CD4-positive, alpha-beta T cell (primary cell): Measurements from ENCODE around the gene ABI3. TPM values are rescaled to one million over a fixed set of nuclear protein-coding genes. Genes with fewer than 3 reads are reported as not detected.
A peak's percentile ranks its signal among the peaks of the same experiment; 100 is the strongest.

ENCODE experiments used
- ATAC-seq: fragments of 200-7000 bp; cut with Tn5 transposase; one replicate; pipeline ENCODE4 v1.10.0; 2022; ENCODE audit warnings: mild to moderate bottlenecking; ENCODE audit not compliant: poor library complexity
- CTCF ChIA-PET: fragments of 350-600 bp; sonication (Branson Sonifier 250); formaldehyde crosslinking; loops from one replicate; lab custom pipeline; 2021; ENCODE audit warnings: antibody characterized with exemption, inconsistent platforms; lab: Charles Lee
- POLR2A ChIA-PET: fragments of 350-600 bp; sonication (Branson Sonifier 250); formaldehyde crosslinking; loops from one replicate; lab custom pipeline; 2021; ENCODE audit warnings: antibody characterized with exemption, inconsistent platforms; lab: Charles Lee
- DNase-seq, 14 experiments: peaks; one replicate each; pipeline ENCODE4 v3.0.0-alpha.2; 2013 to 2020; ENCODE audit warnings: mixed read lengths in 2 of 14
- H3K27ac ChIP-seq, 2 donors: one replicate each; pipeline versions ENCODE4 v1.5.1 to v1.7.0; 2013; ENCODE audit warnings: low read length in 2 of 2, low read depth in 1 of 2, mild to moderate bottlenecking in 1 of 2
- H3K27me3 ChIP-seq, 2 experiments: 1 replicate in 1 of 2; 2 replicates in 1 of 2; pipeline versions ENCODE4 v1.6.1 to v1.7.0; 2013; ENCODE audit warnings: low read length in 2 of 2, control low read depth in 1 of 2, mild to moderate bottlenecking in 1 of 2, moderate library complexity in 1 of 2; ENCODE audit not compliant: insufficient read depth in 2 of 2, control insufficient read depth in 1 of 2
- H3K36me3 ChIP-seq: one replicate; pipeline ENCODE4 v1.6.1; 2013; ENCODE audit warnings: low read length, control low read depth; ENCODE audit not compliant: insufficient read depth
- H3K4me1 ChIP-seq: one replicate; pipeline ENCODE4 v1.6.1; 2013; ENCODE audit warnings: low read length, control low read depth; ENCODE audit not compliant: insufficient read depth
- H3K4me3 ChIP-seq: one replicate; pipeline ENCODE4 v1.5.1; 2013; ENCODE audit warnings: mild to moderate bottlenecking, low read length, moderate library complexity
- H3K9me3 ChIP-seq, 2 experiments: 1 replicate in 1 of 2; 2 replicates in 1 of 2; pipeline versions ENCODE4 v1.6.1 to v1.7.0; 2013; ENCODE audit warnings: low read length in 2 of 2, mild to moderate bottlenecking in 2 of 2, control low read depth in 1 of 2, moderate library complexity in 1 of 2; ENCODE audit not compliant: control insufficient read depth in 1 of 2, insufficient read depth in 1 of 2
- H3K27ac Mint-ChIP-seq: one replicate; pipeline ENCODE4 v1.8.0; 2020; ENCODE audit warnings: mixed read lengths
- H3K27me3 Mint-ChIP-seq: one replicate; pipeline ENCODE4 v1.8.0; 2021; ENCODE audit warnings: mixed read lengths
- H3K36me3 Mint-ChIP-seq: one replicate; pipeline ENCODE4 v1.8.0; 2021; ENCODE audit warnings: low read depth, mixed read lengths
- H3K4me1 Mint-ChIP-seq: one replicate; pipeline ENCODE4 v1.8.0; 2021; ENCODE audit warnings: low read depth, mixed read lengths
- H3K4me3 Mint-ChIP-seq: one replicate; pipeline ENCODE4 v1.8.0; 2020; ENCODE audit warnings: mild to moderate bottlenecking, mixed read lengths
- H3K9me3 Mint-ChIP-seq: one replicate; pipeline ENCODE4 v1.8.0; 2020; ENCODE audit warnings: mixed read lengths
- CTCF ChIP-seq: fragments of 200-600 bp; IDR thresholded peaks from one replicate; pipeline ENCODE4 v1.8.0; 2022; ENCODE audit warnings: antibody characterized with exemption, mild to moderate bottlenecking
- intact Hi-C, 2 experiments: fragments of 100-400 bp; cut with DNase I in 1 of 2; cut with micrococcal nuclease in 1 of 2; formaldehyde crosslinking; loops; one replicate each; pipeline versions ENCODE4 v1.15.1 to v1.9.0; 2023 to 2025; cut with DNase I, micrococcal nuclease
- total RNA-seq, 174 experiments: library from RNA in 2 of 174; stranded (reverse) in 2 of 174; gene quantifications; one replicate each; pipeline ENCODE4 v1.2.3 and lab custom pipeline; 2021 to 2026

Gene ABI3
- total RNA-seq, 2 experiments from 2014 or later, result 5.6 to 5.8 TPM

- POLR2A ChIA-PET, result interaction anchor here (1.7 to 4.2 kb wide), 6 partner anchors 9 to 246 kb away, joined by 6 to 64 read pairs (median 26); partner anchors contain the start of genes ABI3, GNGT2 and SNF8
Observed at GRCh38 chr17:49190932-49191331, 19.6 kb upstream of the ABI3 start.

GRCh38 chr17:49191409-49191916 lies 19.0 kb upstream of the ABI3 start:
- Mint-ChIP-seq H3K27me3 (peaks cover 10% of the 10 kb centered on the region), H3K4me1 (peaks cover 33% of the 10 kb centered on the region), H3K36me3 (peaks cover 16% of the 10 kb centered on the region), H3K4me3 (peak overlapping the region; percentile 93), H3K27ac (peak overlapping the region; percentile 98), H3K9me3 (no peaks in the 10 kb centered on the region)
- ChIA-PET CTCF (interaction anchor here (0.6 to 4.9 kb wide), 11 partner anchors 11 to 1206 kb away, joined by 3 to 46 read pairs (median 6); partner anchors contain the start of gene LRRC59), POLR2A (interaction anchor here (0.8 to 4.2 kb wide), 14 partner anchors 9 to 299 kb away, joined by 3 to 64 read pairs (median 9); partner anchors contain the start of genes ABI3, ATP5MC1, GNGT2 and PHOSPHO1)
- H3K27ac ChIP-seq, result peak overlapping the region; percentile 92 to 97
- DNase-seq, result peak in 1 of 14 experiments; percentile 77
- H3K9me3 ChIP-seq, result no peaks in the 10 kb centered on the region
- TF ChIP-seq CTCF, result no peak
- H3K4me1 ChIP-seq, result peaks cover 25% of the 10 kb centered on the region
- peak overlapping the region; percentile 81 for H3K4me3 ChIP-seq
- intact Hi-C loops, result loop anchor here (5.0 to 10.0 kb wide), 3 partner anchors 213 to 299 kb away; partner anchors contain the start of gene ATP5MC1 (in 1 of the 2)
- no peak for ATAC-seq
- no peaks in the 10 kb centered on the region for H3K36me3 ChIP-seq
- no peaks in the 10 kb centered on the region for H3K27me3 ChIP-seq

More at GRCh38 chr17:49190932-49191331, 19.6 kb upstream of the ABI3 start:
- TF ChIP-seq CTCF, result no peak
- peaks cover 16% of the 10 kb centered on the region for H3K36me3 Mint-ChIP-seq
- H3K4me1 Mint-ChIP-seq, result peaks cover 33% of the 10 kb centered on the region
- Histone ChIP-seq H3K36me3 (no peaks in the 10 kb centered on the region), H3K27ac (no peak overlapping the region), H3K27me3 (no peaks in the 10 kb centered on the region), H3K4me1 (peaks cover 25% of the 10 kb centered on the region), H3K4me3 (no peak overlapping the region), H3K9me3 (no peaks in the 10 kb centered on the region)
- H3K27me3 Mint-ChIP-seq, result peaks cover 10% of the 10 kb centered on the region
- CTCF ChIA-PET, result interaction anchor here (1.1 to 4.9 kb wide), 4 partner anchors 10 to 37 kb away, joined by 3 to 46 read pairs (median 4); no protein-coding TSS in a partner anchor
- H3K4me3 Mint-ChIP-seq, result peak overlapping the region; percentile 76
- H3K9me3 Mint-ChIP-seq, result no peaks in the 10 kb centered on the region
- no peak for ATAC-seq
- intact Hi-C loops, result loop anchor here (5.0 to 10.0 kb wide), 3 partner anchors 214 to 299 kb away; partner anchors contain the start of gene ATP5MC1 (in 1 of the 2)
- DNase-seq, result peak in 1 of 14 experiments; percentile 21
- H3K27ac Mint-ChIP-seq, result peak overlapping the region; percentile 98

GRCh38 chr17:49191917-49192741 lies 18.4 kb upstream of the ABI3 start:
- no peaks in the 10 kb centered on the region for H3K27me3 ChIP-seq
- Mint-ChIP-seq H3K27ac (peak overlapping the region; percentile 98), H3K4me3 (peak overlapping the region; percentile 93), H3K36me3 (peaks cover 16% of the 10 kb centered on the region), H3K27me3 (peaks cover 10% of the 10 kb centered on the region), H3K4me1 (peaks cover 33% of the 10 kb centered on the region), H3K9me3 (no peaks in the 10 kb centered on the region)
- ATAC-seq, result peak; percentile 52
- DNase-seq, result peak; percentile 84 to 98 (median 92)
- H3K27ac ChIP-seq, result peak overlapping the region; percentile 92 to 97
- H3K36me3 ChIP-seq, result no peaks in the 10 kb centered on the region
- intact Hi-C loops, result loop anchor here (1.0 to 10.0 kb wide), 8 partner anchors 19 to 300 kb away; partner anchors contain the start of genes ABI3 (in 1 of the 2), ATP5MC1 (in 1 of the 2), GNGT2 (in 1 of the 2) and PHOSPHO1 (in 1 of the 2)
- H3K4me3 ChIP-seq, result peak overlapping the region; percentile 81
- peaks cover 25% of the 10 kb centered on the region for H3K4me1 ChIP-seq
- TF ChIP-seq CTCF, result peak; percentile 56
- no peaks in the 10 kb centered on the region for H3K9me3 ChIP-seq
- ChIA-PET CTCF (interaction anchor here (0.6 to 4.9 kb wide), 12 partner anchors 11 to 1205 kb away, joined by 3 to 46 read pairs (median 5); partner anchors contain the start of gene LRRC59), POLR2A (interaction anchor here (0.6 to 4.2 kb wide), 19 partner anchors 8 to 300 kb away, joined by 3 to 64 read pairs (median 6); partner anchors contain the start of genes ABI3, ATP5MC1, GNGT2 and PHOSPHO1)
